NCI-H345 (cell line): ENCODE measurements around the gene TEK.

Experiments
- DNase-seq: peaks from one replicate; lab custom pipeline; 2025; lab: John Stamatoyannopoulos, UW

TEK gene

GRCh38 chr9:27181381-27181780 lies 72.4 kb downstream of the TEK start:
- no peak for DNase-seq

GRCh38 chr9:27182421-27182820 lies 73.4 kb downstream of the TEK start:
- no peak for DNase-seq

GRCh38 chr9:27183131-27183530 lies 74.1 kb downstream of the TEK start:
- no peak for DNase-seq

- DNase-seq, result no peak
Measured at GRCh38 chr9:27183701-27184100, 74.7 kb downstream of the TEK start.

DNA sequence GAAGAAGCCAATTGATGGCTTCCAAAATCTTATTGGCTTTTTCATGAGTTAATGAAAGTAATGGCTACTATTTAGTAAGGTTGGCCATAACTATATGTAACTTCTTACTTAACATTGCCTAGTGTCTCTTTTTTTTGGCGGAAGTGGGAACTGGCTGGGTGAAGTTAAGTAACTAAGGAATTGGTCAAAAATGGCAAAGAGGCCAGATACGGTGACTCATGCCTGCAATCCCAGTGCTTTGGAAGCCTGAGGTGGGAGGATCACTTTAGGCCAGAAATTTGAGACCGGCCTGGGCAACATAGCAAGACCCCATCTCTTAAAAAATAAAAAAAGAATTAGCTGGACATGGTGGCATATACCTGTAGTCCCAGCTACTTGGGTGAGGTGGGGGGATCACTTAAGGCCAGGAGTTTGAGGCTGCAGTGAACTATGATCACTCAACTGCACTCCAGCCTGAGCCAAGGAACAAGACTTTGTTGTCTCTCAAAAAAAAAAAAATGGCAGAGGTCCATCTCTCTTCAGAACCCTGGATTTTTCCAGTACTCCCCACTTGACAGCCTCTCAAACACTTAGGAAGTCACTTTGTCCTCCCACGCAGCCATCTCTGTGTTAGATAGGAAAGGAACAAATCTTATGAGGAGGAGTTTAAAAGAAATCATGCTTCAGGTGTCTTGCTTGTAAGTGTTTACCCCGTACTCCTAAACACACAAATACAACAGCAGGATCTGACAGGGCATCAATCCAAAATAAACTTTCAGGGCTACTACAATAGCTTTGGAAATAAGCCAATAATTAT lies 75.7 kb downstream of the TEK start:
- DNase-seq, result peak; percentile 24

- DNase-seq, result no peak
Measured at GRCh38 chr9:27188426-27188825, 79.4 kb downstream of the TEK start.

DNA sequence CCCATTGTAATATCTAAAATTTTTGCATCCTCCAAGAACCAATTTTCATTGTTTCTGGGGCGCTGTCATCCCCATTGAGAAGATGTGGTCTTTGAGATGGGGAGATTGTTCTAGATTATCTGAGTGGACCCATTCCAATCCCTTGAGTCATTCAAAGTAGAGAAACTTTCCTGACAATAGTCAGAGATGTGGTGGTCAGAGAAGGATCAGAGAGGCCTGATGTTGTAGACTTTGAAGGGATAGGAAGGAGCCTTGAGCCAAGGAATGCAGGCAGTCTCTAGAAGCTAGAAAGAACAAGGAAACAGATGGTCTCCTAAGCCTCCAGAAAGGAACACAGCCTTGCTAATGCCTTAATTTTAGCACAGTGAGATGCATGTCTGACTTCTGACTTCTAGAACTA lies 80.4 kb downstream of the TEK start:
- DNase-seq, result no peak

DNA sequence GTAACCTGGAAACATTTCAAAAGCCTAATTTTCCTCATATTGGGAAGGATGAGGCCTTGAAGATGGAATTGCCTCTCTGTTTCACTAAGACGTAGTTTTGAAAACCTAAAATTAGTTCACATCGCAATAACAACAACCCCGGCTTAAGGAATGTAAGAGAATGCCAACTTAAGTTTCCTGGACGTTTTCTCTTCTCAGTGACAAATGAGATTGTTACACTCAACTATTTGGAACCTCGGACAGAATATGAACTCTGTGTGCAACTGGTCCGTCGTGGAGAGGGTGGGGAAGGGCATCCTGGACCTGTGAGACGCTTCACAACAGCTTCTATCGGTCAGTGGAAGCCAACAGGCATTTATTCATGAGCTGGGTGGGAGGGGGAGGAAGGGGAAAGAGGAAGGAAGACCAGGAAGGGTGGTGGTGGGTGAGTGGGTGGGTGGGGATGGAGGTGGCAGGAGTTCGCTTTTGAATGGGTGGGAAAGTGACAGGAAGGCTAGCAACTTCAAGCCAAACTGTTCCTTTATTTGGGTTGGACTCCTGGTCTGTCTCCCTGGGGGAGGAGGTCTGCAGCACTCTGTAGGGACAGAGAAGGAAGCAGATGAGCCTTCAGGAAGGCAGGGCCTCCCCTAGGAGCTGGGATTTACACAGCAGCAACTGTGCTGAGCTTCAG lies 83.4 kb downstream of the TEK start:
- DNase-seq, result no peak

DNA sequence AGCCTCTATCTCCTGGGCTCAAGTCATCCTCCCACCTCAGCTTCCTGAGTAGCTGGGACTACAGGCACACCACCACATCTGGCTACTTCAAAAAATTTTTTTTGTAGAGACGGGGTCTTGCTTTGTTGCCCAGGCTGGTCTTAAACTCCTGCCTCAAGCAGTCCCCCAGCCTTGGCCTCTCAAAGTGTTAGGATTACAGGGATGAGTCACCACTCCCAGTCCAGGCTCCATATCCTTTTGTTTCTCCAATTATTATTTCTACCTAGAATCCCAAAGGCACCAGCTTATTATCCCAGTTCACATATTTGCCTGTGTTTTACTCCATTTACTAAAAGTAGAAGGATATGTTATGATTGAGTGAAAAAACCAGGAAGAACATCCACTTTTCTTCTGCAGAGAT lies 84.9 kb downstream of the TEK start:
- DNase-seq, result no peak

DNA sequence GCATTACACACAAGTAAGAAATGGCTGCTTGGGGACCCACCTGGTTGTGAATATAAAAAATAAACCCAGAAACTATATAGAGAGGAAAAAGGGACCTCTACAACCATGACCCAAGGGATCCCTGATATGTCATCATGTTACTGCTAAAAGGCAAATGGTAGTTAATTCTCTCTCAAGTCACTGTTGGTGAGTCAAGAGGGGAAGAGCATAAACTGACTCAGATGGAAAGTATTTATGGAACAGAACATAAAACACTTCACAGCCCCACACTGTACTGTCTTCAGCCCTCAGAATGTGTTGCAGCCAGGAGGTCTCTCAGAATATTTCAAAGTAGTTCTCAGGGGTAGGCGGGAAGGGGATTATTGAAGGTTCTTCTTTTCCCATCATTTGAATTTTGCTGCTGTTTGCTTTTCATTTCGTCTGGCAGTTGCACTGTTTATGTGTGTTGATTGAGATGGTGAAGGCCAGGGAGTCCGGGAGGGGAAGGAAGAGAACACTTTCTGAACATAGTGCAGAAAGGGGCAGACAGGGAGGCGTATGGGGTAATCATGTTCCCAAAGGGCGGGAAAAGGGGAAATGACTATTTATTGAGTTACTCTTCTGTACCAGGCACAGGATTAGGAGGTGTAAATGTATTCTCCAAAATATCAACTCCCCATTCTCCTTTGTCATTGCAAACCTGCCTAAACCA lies 85.5 kb downstream of the TEK start:
- DNase-seq, result no peak

DNA sequence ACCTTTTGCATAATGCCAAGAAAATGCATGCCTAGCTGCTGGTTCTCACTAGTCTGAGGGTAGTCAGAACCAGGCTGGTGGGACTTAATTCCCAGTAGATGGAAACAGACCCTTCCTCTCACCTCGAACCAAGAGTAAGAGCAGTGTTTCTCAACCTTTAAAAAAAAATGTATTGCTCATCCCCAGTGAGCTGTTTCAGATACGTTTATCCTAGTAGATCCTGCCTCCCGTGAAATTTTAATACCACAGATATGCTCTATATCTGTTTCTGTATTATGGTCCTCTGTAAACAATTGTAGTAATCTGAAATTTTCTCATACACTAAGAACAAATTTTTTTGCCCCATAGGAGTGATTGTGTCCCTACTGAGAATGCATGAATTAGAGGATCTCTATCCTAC lies 86.2 kb downstream of the TEK start:
- DNase-seq, result no peak

- peak; percentile 2 for DNase-seq
Measured at GRCh38 chr9:27196383-27196782, 87.4 kb downstream of the TEK start.

DNA sequence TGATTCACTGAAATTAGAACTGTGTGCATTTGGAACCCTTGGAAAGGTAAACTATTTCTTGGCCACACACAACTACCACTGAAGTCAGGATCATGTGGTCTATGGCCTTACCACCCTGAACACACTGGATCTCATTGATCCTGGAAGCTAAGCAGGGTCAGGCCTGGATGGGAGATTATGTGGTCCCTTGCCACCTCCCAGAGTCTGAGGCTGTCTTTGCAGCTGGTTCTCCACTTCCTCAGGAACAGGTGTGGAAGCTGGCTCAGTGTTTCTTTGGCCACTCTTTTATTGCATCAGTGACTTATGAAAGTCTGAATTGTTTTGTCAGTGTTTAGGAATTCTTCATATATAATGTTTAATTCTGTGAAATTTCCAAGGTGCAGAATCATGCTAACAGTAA lies 89.2 kb downstream of the TEK start:
- DNase-seq, result no peak

DNA sequence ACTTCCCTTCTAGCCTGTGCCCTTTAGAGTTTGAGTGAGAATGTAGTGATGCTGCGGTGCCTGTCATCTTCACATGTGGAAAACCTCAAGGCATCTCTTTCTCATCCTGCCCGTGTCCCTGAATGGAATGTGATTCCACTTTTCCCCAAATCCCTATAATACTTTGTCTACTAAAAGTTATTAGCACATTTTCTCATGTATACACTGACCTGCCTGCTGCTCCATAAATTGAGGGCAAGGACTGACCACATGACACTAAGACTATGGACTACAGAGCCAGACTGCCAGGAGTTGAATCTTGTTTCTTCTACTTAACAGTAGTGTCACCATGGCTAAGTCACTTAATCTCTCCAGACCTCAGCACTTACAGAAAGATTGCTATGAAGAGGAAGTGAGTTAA lies 93.0 kb downstream of the TEK start:
- no peak for DNase-seq

DNA sequence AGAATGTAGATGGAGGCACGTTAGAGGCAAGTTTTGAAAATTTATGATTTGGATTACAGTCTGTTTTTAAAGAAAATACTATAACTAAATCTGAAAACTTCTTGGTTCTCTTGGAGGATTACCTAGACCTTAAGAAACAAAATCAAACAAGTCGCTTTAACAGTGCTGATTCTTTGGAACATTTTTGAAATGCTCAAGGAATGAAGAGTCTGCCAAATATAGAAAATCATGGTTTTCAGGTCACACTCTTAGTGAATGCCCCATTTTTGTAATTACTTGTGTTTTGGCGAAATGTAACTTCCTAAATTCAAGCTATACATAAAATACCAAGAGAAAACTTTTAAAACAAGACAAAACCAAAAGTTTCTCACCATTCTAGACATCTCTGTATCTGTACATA lies 94.8 kb downstream of the TEK start:
- no peak for DNase-seq

GRCh38 chr9:27204578-27204977 lies 95.6 kb downstream of the TEK start:
- DNase-seq, result no peak

GRCh38 chr9:27205198-27205597 lies 96.2 kb downstream of the TEK start:
- no peak for DNase-seq

GRCh38 chr9:27206041-27206440 lies 97.0 kb downstream of the TEK start:
- no peak for DNase-seq

DNA sequence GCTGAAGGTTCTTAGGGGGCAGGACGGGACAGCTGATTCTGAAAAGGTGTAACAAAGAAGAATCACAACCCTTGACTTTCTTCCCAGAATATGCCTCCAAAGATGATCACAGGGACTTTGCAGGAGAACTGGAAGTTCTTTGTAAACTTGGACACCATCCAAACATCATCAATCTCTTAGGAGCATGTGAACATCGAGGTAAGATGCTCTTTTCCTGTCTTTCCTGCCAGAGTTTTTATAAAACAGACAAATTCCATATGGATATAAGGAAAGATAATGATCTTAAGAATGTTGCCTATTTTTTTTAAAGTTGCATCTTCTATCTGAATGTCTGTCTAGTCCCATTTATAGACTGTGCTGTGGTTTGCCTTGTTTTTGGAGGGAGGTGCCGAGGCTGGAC lies 100.0 kb downstream of the TEK start:
- DNase-seq, result no peak

GRCh38 chr9:27210588-27210987 lies 101.6 kb downstream of the TEK start:
- DNase-seq, result no peak

- no peak for DNase-seq
Measured at GRCh38 chr9:27212191-27212590, 103.2 kb downstream of the TEK start.

- no peak for DNase-seq
Measured at GRCh38 chr9:27212621-27213020, 103.6 kb downstream of the TEK start.

DNA sequence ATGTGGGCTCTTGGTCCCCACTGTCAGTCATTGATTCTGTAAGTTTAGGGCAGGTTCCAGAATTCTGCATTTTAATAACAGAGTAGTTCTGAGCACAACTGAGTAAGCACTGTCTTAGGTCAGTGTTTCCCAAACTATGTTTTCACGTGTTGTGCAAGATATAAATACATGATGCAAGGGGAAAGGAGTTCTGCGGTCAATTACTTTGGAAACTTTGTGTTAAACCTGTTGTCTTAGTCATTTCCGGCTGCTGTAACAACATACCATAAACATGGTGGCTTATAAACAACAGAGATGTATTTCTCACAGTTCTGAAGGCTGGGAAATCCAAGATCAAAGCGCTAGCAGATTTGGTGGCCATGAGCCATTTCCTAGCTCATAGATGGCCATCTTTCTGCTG lies 118.2 kb downstream of the TEK start:
- DNase-seq, result no peak
